Bronchial epithelial cell (primary cell): Measurements from ENCODE around the gene FAM114A1. TPM values are rescaled to one million over a fixed set of nuclear protein-coding genes. Genes with fewer than 3 reads are reported as not detected.

Experiments used
- DNase-seq: peaks from one replicate; pipeline ENCODE4 v3.0.0-alpha.2; 2010; ENCODE audit warnings: low read depth
- FAIRE-seq: peaks from 2 replicates; lab custom pipeline; 2011; peaks lifted over from hg19 to GRCh38; lab: Jason Lieb, UNC
- H3K27me3 ChIP-seq: 2 replicates; pipeline ENCODE4 v1.5.1; 2011; ENCODE audit warnings: low read length; ENCODE audit not compliant: control insufficient read depth, insufficient read depth
- H3K36me3 ChIP-seq: 2 replicates; pipeline ENCODE4 v1.5.1; 2011; ENCODE audit warnings: low read length; ENCODE audit not compliant: control insufficient read depth, insufficient read depth
- H3K4me3 ChIP-seq: 2 replicates; pipeline ENCODE4 v1.5.1; 2011; ENCODE audit warnings: mild to moderate bottlenecking, low read depth, low read length, control low read depth
- CTCF ChIP-seq: IDR thresholded peaks from 2 replicates; pipeline ENCODE4 v1.5.1; 2011; ENCODE audit warnings: mild to moderate bottlenecking, moderate library complexity, low read length, control low read depth, inconsistent platforms; ENCODE audit not compliant: insufficient read depth, severe bottlenecking
- total RNA-seq: library from RNA; depleted of rRNA; stranded (reverse); fragments of >200 nt; gene quantifications from 2 replicates; pipeline ENCODE4 v1.2.1, GENCODE V29; 2014

Gene FAM114A1
- total RNA-seq, 1 donor from 2014 or later = 44.2 TPM

DNA sequence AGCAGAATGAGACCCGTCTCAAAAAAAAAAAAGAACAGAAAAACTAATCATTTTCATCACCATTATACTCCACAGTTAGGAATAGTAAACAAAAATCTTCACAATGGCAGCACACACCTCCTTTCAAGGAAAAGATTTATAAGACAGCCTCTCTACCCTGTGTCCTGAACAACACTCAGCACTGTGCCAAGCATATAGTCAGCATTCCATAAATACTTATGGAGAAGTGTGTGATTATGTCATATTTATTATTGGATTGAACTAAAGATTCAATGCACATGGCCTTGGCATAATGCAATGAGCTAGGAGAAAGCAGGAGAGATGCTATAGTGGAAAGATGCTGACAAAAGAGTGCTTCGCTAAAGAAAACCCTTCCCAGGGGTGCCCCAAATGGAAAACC is 52.6 kb downstream of the FAM114A1 start:
- H3K36me3 ChIP-seq = peaks cover 7% of the 10 kb centered on the region
- DNase-seq = no peak
- no peak for FAIRE-seq
- TF ChIP-seq CTCF = no peak
- H3K4me3 ChIP-seq = no peak overlapping the region
- H3K27me3 ChIP-seq = no peaks in the 10 kb centered on the region

DNA sequence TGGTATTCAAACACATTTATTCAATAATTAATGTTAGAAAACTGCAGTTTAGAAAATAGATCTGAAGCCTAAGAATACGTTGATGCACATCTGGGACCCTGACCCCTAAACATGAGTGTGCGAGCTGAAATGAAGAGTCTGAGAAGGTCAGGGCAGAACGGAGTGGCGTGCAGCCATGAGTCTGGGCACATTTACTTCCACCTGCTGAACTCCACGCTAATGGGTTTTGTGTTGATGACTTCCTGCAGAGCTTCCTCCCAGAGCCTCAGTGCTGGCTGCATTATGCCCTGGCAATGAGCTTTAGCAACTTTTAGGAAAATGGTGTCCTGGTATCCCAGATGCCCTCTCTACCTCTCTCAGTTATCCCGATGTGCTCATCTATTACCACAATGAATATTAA is 53.1 kb downstream of the FAM114A1 start:
- H3K36me3 ChIP-seq = peaks cover 7% of the 10 kb centered on the region
- H3K27me3 ChIP-seq = no peaks in the 10 kb centered on the region
- no peak for FAIRE-seq
- no peak overlapping the region for H3K4me3 ChIP-seq
- DNase-seq = no peak
- TF ChIP-seq CTCF = no peak

DNA sequence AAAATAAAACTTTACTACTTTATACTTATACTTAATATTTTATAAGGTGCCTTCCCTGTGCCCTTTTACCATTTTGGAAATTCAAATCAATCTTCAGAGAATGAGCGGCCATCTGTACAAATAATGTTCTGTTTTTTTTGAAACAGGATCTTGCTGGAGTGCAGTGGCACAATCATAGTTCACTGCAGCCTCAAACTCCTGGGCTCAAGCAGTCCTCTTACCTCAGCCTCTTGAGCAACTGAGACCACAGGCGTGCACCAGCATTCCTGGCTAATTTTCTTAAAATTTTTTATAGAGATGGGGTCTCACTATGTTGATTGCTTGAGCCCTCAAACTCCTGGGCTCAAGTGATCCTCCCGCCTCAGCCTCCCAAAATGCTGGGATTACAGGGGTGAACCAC is 53.5 kb downstream of the FAM114A1 start:
- Histone ChIP-seq H3K36me3 (peaks cover 6% of the 10 kb centered on the region), H3K27me3 (no peaks in the 10 kb centered on the region), H3K4me3 (no peak overlapping the region)
- no peak for TF ChIP-seq CTCF
- DNase-seq (no peak), FAIRE-seq (no peak)

GRCh38 chr4:38923746-38924145 is 56.1 kb downstream of the FAM114A1 start:
- DNase-seq (no peak), FAIRE-seq (no peak)
- Histone ChIP-seq H3K36me3 (peaks cover 9% of the 10 kb centered on the region), H3K27me3 (no peaks in the 10 kb centered on the region), H3K4me3 (no peak overlapping the region)
- TF ChIP-seq CTCF = no peak

DNA sequence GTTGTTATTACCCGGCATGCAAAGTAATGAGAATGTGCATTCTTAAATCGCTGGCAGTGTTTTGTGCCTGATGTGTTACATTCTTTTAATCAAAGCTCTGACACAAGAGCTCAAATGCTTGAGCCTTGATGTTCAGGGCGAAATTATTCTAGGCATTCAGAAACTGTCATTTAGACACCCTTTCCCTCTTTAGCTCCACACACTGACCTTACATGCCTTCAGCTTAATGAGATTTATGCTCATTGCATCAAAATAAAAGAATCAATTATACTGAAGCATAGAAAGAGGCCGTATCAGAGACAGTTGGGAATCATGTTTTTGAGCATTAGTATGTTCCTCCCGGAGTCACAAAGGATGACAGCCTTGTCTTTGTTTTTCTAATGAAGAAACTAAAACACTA is 56.7 kb downstream of the FAM114A1 start:
- H3K4me3 ChIP-seq = no peak overlapping the region
- FAIRE-seq = no peak
- no peak for DNase-seq
- no peak for TF ChIP-seq CTCF
- no peaks in the 10 kb centered on the region for H3K27me3 ChIP-seq
- H3K36me3 ChIP-seq = peaks cover 12% of the 10 kb centered on the region
